Embryonic facial prominence (tissue), 1 donor: Measurements from ENCODE around the gene ADARB2.
A peak's percentile ranks its signal among the peaks of the same experiment; 100 is the strongest.

Experiments
- DNase-seq: peaks from one replicate; pipeline ENCODE4 v3.0.0-alpha.2; 2016; ENCODE audit errors: extremely low spot score

The ADARB2 gene

DNA sequence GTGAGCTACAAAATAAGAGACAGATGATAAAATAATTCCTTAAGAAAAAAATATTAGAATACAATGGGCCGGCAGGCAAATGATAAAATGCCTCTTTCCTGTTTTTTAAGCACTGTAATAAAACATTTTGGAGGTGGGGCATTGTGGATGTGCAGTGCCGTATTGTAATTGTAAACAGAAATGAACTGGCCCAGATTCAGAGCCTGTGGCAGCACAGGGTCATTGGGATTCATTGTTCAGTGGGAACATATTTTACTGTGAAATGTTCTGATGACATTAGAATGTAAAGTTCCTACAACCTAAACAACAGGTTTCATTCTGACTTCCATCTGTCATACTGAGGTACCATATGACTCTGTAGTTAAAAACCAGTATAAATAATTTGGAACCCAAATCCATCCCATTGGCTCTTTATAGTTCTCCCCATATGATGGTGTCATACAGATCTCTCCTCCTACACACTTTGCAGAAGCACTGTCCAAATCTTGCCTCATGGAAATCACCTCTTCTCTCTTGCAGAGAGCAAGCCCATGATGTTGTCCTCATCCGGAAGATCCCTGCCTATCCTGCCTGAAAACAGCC is 416.5 kb downstream of the ADARB2 start:
- DNase-seq: no peak

DNA sequence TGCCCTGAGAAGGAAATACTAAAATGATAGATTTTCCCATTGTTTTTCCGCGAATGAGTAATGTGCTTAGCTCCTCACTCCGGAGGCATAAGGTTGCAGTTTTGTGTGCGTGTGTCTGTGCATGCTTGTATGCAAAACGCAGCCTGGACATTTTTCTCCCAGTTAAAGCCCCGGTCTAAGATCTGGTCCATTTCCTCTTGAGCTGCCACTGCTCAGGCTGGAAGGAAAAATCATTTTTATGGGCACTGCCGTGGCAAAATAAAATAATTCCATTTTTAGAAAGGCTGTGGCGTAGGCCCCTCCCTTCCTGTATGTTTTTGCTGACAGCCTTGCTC is 420.5 kb downstream of the ADARB2 start:
- DNase-seq: no peak

DNA sequence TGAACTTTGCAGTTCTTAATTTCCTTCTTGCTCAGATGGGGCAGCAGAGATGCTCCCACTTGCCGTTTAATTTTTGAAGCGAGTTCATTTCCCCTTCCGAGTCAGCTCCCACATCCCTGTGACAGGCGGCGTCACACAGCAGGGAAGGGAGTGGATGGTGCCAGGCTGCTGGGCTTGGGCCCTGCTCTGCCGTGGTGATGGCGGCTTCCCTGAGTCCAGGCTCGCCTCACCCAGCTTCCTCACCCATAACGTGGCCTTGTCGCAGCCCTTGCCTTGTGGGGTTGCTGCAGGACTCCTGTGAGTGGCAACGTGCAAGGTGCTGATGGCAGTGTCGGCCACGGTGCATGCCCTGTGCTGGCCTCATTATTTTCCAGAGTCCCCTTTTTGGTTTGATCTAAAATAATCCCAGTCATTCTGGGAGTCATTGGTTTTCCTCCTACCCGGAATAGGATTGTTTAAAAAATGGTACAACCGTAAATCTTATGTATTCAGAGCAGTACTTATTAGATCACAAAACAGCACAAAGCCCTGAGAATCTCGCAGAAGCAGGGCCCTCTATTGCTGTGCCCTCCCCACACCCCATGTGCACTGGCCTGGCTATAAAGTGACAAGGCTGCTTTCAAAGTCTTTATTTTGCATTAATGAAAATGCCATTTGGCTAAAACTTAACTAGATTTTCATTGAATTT is 421.1 kb downstream of the ADARB2 start:
- DNase-seq: no peak

DNA sequence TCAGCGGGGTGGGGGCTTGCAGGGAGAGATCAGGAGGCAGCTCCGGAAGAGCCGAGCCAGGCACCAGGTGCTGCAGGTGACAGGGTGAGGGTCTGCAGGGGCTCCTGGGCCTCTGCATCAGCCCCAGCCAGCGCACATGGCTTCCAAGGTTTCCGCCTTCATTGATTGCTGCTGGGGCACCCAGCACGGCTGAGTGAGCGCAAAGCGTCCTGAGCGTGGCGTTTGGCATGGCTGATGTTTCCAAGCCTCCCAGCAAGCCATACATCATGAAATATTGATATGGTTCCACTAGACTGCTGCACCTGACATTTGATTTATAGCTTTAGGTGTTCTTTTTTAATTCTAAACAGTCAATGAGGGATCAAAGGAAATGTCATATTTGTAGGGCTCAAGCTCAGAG is 422.1 kb downstream of the ADARB2 start:
- DNase-seq: no peak

DNA sequence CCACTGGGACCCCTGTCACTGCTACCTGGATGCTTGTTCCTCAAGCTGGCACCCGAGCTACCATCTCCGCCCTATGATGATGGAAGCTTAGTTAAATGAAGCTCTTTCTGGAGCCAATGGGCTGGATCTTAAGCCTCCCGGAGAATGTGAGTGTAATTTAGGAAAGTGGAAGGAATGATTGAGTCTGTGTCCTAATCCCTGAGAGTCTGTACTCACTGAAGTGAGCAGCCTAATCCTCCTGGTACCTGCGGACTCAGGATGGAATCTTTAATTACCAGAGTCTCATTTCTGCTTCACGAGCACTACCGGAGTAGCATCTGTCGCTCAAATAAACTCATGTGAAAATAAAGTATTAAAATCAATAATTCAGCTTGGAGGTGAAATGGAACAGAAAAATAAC is 425.6 kb downstream of the ADARB2 start:
- DNase-seq: no peak

DNA sequence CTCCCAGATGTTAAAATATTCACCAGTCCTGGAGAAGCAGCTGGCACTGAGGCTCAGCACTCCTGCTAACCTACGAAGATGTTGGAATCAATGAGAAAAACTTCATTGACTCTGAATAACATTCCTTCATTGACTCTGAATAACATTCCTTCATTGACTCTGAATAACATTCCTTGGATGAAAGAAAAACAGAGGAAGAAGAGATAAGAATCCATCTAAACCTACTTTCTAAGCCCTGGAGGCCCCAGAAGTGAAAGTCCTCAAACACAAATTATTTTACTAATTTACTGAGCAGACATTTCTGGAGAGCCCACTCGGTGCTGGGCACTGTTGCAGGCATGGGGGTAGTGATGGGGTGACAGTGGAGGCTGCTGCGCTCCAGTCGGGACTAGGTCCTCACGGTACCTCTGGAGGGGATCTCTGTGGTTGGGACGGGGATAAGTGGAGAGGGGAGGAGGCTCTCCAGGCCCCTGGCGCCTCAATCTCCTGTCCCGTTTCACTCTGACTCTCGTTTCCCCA is 427.0 kb downstream of the ADARB2 start:
- no peak for DNase-seq

DNA sequence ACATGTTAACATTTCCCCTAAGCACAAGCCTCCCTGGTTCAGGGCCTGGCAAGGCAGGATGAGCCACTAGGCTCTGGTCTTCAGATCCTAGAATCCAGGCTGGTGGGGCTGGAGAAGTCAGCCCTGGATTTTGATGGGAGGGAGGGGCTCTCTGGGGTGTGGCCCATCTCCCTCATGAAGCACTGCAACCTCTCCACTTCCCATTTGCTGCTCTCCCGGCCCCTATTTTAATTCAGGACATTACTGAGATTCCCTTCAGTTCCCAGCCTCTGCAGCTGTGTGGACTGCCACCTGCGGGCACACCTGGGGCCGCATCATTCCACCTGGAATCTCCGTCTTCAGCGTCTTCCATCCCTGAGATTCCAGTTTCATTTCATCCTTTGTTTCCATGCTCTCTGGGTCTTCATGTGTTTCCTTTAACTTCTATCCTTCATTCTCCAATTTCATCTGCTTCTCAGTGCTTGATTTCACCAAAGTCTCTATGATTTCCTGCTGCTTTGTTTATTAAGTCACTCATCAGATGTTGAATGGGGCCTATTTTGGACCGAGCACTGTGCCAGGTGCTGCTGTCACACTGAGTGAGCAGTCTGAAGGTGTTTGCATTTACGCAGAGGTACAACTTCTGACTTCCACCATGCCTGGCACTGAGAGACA is 427.6 kb downstream of the ADARB2 start:
- DNase-seq: no peak

DNA sequence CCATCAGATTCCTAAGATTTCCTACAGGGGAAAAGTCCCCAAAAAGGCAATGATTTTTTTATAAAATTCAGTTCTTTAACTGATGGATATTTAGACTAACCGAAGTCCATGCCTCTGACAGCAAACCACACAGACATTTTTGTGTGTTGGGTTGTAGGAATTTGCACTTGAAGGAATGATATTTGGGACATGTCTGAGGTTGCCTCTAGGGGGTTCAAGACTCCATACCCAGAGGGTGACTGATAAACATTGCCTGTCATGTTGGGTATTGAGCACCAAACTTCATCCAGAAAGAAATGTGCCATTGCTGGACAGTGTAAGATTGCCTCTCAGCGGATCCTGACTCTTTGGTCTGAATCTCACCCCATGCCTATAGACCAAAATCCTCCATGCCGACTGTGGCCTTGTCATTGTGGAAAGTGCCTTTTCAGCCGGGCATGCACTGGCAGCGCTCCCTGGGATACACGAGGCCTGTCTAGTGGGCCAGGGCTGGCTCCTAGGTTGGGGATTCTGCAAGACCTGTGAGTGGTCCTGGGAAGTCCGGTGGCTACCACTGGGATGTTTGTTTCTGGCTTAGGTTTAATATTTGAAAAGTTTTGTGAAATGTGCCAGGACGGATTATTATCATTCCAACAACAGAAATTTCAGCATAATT is 428.2 kb downstream of the ADARB2 start:
- no peak for DNase-seq

DNA sequence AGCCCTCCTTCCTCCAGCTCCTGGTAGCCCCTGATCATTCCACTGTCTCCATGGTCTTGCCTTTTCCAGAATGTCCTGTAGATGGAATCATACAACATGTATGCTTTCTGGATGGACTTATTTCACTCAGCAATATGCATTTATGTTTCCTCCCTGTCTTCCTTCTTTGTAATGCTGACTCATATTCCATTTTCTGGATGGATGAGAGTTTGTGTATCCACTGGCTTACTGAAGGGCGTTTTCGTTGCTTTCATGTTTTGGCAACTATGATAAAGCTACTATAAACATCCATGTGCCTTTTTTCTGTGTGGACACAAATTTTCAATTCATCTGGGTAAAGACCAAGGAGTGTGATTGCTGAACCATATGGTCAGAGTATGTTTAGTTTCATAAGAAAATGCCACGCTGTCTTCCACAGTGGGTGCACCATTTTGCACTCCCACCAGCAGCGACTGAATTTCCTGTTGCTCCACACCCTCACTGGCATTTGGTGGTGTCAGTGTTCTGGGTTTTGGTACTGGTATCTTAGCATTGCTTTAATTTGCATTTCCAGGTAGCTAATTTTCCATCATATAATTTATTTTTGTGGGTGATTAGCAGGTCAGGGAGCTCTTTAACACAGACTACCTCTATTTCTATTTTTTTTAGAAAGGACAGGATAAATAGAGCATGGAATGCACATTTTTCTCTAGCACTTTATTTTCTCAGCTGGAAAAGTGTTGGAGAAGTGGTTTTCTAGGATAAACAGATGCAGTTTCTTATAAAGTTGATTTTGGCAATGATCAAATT is 429.0 kb downstream of the ADARB2 start:
- no peak for DNase-seq

DNA sequence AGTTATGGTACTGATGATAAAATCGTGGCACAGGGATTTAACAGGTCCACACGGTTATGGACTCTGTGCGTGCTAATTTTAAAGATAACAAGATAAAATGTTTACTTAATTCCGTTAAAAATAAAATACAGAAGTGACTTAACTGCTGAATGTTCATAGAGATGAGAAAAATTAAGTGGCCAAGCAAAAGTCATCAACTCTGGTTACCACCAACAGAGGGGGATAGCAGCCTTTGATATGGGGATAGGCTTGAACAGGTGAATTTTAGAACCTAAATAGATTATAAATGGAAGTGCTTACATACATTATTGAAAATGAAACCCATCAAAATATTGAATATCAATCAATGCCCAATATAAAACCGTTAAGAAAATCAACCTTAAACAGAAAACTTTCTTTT is 436.2 kb downstream of the ADARB2 start:
- no peak for DNase-seq

DNA sequence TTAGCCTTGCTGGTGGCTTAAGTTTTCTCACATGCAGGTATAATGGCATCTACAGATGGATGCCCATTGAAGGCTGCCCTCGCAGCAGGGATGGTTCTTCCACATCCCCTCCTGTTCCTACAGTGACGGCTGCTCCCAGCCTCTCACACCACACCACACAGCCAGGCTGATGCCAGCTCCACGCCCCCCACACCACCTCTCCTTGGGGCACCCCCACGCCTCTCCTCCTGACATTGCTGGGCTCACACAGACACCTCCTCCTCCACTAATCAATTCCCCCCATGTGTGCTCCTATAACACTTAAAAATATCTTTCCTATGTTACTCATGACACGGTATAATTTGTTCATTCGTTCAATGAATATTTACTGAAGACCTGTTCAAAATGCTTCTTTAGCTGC is 437.1 kb downstream of the ADARB2 start:
- DNase-seq: no peak

DNA sequence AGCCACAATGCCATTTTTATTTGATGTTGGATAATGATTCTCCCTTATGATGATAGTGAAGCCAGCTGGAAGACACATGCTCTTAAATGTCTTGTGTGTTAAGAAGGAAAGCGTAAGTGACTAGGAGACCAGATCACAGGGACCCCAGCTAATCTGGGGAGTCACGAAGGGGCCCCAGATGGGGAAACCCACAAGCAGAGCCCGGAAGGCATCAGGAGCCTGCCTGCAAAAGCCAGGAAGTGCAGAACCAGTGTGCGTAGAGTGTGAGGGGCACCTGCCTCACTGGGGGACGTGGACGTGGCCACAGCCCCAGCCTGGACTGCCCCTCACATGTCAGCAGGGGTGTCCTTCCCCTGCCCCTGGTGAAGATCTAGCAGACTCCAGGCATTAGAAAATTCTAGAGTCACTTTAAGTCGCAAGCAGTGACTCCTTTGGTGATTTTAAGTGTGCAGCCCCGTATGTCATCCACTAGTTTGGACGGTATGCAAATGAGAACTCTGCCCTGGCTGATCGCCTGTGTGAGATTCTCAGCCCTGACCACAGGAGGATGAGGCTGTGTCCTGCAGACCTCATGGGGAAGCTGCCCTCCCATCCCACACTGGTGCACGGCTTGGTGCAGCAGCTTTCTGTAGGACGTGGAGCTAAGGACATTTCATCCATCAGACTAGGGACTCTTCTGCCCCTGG is 438.1 kb downstream of the ADARB2 start:
- DNase-seq: no peak

DNA sequence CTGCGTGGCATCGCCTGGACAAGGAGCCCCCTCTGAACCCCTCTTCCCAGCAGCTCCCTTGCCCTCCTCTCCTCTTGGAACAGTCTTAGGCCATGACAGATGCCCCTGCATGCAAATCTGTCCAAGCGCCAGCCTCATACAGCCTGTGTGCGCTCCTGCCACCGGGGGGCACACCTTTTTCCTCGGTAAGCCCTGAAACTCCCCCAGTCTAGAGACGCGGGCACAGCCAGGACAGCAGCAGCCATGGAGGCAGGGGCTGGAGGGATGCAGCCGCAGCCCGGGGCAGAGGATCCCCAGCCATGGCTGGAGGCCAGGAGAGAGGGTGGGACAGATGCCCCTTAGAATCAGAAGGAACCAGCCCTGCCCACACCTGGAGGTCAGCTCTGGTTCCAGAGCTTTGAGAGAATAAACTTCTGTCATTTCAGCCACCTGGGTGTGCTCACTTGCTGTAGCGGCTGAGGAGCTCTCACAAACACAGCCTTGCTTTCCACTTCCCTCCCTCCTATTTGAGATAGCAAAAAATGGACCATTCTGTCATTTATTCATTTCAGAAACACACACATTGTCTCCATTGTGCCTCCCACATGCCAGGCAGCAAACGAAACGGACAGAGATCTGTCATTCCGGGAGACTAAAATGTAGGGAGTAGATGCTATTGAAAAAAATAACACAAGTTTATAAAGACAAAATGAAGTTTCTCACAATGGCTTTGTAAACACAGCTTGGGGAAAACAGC is 439.6 kb downstream of the ADARB2 start:
- no peak for DNase-seq

DNA sequence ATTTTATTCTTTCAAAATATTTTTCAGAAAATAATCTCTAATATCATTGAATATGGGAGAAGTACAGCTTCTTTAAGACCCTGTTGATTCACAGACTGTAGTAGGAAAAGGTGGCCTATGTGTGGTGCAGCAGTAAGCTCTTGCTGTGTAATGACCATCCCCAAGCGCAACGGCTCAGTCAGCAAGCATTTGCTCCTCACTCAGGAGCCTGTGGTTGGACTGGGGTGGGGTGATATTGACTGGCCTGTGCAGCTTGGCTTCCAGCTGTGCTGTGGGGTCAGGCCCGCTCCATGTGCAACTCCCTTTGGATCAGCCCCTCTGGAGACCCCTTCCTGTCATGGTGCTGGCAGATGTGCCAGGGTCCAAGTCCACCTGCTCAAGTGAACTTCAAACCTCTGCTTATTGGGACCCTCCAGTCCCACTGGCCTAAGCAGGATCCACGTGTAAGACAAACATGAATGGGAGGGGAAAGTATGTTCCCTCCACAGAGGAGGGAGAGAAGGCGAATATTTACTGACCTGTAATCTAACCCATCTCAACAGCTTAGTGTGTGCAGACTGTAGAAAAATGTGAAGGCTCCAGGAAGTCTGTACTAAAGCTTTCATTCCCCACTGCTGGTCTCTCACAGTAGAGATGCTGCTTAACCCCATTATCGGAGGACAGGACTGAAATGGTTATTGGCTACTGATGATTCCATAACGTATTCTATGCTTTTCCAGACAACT is 441.4 kb downstream of the ADARB2 start:
- DNase-seq: no peak

DNA sequence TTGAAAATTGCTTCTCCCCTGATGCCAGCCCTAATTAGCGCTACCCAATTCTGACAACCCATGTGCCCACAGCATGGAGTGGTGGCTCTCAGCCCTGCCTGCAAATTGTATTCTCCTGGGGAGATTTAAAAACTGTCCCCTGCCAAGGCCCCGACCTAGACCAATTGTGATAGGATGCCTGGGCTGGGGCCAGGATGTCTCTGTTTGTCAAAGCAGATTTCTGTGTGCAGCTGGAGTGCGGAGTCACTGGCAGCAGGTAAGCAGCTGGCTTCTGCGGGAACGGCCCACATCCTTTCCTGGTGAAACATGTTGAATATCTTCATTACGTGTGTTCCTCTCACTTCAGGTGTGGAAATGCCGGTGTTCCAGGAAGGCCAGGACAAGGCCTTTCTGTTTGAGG is 442.6 kb downstream of the ADARB2 start:
- no peak for DNase-seq

DNA sequence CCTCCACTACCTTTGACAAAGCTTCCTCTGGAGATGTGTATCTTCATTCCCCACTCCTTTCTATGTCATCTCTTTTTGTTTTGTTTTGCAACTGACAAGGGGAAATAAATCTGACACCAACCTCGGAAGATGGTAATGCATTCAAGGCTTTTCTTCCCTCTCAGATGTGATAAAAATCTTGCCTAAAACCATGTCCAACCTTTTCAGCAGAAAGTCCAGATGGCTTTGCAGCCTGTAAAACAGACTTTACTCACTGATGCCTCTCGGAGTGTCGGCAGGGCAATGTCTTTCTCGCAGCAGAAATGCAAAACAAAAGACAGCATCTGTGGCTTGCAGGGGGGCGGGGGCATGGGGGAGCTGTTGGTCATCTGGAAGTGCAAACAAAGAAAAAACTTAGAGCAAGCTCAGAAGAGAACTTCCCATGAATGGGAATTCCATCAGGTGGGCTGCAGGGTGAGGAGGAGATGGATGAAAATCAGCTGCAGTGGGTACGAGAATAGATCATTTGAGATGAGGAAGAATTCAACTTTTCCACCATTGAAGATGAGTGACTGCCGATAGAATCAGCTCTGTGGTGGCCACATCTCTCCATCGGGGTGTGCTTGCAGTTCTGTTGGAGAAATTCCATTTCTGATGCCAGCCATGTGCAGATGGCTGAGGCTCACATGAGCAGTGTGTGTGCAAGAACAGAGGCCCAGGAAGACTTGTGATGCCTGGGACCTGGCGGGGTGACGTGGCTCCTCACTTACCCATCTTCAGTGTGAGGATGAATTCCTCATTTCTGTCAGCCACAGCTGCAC is 443.5 kb downstream of the ADARB2 start:
- DNase-seq: no peak

DNA sequence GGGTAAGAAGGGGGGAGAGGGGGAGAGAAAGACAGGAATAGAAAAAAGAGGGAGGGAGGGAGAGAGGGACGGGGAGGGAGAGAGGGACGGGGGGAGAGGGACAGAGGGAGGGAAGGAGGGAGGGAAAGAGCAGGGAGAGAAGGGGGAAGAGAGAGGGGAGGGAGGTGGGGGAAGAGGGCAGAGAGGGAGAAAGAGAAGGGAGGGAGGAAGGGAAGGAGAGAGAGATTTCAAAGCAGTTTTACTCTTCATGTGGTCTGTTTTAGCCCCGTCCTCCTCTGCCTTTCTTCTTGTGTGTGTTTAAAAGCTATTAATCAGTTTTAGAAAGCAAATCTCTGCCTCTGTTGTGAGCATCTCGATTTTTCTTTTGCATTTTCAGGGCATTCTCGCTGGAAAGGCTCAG is 444.2 kb downstream of the ADARB2 start:
- no peak for DNase-seq

DNA sequence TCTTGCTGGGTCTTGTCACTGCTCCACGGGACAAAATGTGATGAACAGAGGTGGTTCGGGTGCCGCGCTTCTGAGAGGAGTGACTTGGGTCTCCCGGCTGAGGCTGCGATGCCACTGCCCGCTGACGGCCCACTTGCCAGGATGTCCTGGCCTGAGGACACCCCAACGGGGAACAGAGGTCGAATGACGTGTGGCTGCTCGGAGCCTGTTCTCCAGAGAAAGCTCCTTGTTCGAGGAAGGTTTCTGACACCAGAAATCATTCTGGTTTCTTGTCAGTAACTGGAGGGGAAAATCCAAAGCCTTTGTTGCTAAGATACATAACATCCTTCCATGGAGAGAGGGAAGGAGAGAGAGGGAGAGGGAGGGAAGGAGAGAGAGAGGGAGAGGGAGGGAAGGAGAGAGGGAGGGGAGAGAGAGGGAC is 444.7 kb downstream of the ADARB2 start:
- DNase-seq: peak; percentile 33
